GM10248 (cell line): ENCODE results near the gene VPS13A.

Source experiments
- CTCF ChIA-PET: fragments of 300-600 bp; sonication (Branson Sonifier 250); formaldehyde crosslinking; extraction: SDS; loops from one replicate; lab custom pipeline; 2021; ENCODE audit warnings: antibody characterized with exemption; lab: Yijun Ruan, JAX
- POLR2A ChIA-PET: fragments of 350-650 bp; sonication (Branson Sonifier 250); formaldehyde crosslinking; extraction: SDS; loops from one replicate; lab custom pipeline; 2020; ENCODE audit warnings: antibody characterized with exemption; lab: Yijun Ruan, JAX
- DNase-seq: peaks from one replicate; pipeline ENCODE4 v3.0.0; 2012; ENCODE audit errors: extremely low spot score
- TF ChIP-seq, protein P1 (sequence below): IDR thresholded peaks from 2 replicates; pipeline ENCODE4 v1.5.1; 2012; ENCODE audit warnings: mild to moderate bottlenecking, low read depth; ENCODE audit errors: extremely low read depth, missing control alignments, control extremely low read depth

VPS13A gene

DNA sequence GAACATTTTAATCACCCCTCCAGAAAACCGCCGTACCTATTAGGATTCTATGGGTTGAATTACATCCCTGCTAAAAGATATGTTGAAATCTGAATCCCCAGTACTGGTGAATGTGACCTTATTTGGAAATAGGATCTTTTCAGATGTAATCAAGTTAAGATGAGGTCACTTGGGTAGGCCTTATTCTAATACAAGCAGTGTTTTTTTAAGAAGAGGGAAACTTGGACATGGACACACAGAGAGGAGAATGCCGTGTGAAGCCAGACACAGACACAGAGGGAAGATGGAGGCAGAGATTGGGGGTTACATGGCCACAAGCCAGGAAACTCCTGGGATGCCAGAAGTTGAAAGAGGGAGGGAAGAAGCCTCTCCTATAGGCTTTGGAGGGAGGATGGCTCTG, 287.3 kb downstream of the VPS13A start:
- CTCF ChIA-PET: interaction anchor here (9.7 kb wide), 1 partner anchor 8 kb away, joined by 99 read pairs; no protein-coding TSS in a partner anchor

DNA sequence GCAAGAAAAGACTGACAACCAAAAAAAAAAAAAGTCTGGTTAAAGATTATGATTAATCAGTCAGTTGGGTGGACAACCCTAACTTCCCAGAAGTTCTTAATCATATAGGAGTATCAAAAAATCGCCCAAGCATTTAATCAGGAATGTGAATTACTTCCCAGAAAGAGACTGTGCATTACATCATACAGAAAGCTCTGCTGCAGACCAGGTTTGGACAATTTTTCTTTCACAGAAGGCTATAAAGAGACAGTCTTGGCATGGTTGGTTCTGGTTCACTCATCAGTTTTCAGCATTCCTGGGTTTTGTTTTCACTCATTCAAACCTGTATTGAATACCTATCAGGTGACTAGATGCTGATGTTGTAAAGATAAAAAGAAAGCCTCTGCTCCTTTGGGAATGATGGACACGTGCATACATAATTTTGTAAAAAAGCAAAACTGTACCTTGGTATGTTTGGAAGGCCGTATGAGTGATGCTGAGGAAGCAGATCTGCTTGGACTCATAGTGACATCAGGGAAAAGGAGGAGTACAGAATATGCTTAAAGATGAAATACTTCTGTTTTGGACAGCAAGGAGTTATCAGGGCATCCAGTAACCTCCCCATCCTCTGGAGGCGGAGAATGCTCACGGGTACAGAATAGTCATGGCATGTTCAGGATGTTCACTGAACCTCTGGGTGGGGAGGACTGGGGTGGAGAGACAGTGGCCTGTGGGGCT, 292.3 kb downstream of the VPS13A start:
- TF ChIP-seq, protein P1, sequence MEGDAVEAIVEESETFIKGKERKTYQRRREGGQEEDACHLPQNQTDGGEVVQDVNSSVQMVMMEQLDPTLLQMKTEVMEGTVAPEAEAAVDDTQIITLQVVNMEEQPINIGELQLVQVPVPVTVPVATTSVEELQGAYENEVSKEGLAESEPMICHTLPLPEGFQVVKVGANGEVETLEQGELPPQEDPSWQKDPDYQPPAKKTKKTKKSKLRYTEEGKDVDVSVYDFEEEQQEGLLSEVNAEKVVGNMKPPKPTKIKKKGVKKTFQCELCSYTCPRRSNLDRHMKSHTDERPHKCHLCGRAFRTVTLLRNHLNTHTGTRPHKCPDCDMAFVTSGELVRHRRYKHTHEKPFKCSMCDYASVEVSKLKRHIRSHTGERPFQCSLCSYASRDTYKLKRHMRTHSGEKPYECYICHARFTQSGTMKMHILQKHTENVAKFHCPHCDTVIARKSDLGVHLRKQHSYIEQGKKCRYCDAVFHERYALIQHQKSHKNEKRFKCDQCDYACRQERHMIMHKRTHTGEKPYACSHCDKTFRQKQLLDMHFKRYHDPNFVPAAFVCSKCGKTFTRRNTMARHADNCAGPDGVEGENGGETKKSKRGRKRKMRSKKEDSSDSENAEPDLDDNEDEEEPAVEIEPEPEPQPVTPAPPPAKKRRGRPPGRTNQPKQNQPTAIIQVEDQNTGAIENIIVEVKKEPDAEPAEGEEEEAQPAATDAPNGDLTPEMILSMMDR: no peak
- no peak for DNase-seq
- CTCF ChIA-PET: interaction anchor here (9.7 kb wide), 1 partner anchor 13 kb away, joined by 99 read pairs; no protein-coding TSS in a partner anchor
- POLR2A ChIA-PET: no interaction called here

More for the DNA sequence above, 287.3 kb downstream of the VPS13A start:
- TF ChIP-seq, protein P1: no peak
- POLR2A ChIA-PET: no interaction called here
- no peak for DNase-seq
